Smooth muscle cell (in vitro differentiated cells): ENCODE results near the gene PTPRT. TPM values are rescaled to one million over a fixed set of nuclear protein-coding genes. Genes with fewer than 3 reads are reported as not detected.

ENCODE experiments used
- DNase-seq: peaks from one replicate; lab custom pipeline; 2025; ENCODE audit not compliant: unreplicated experiment; lab: John Stamatoyannopoulos, UW
- H2AFZ ChIP-seq: fragments of 200-600 bp; sonication (generic); 2 replicates; pipeline ENCODE4 v1.6.0; 2016; ENCODE audit warnings: antibody characterized with exemption, low read depth, mild to moderate bottlenecking
- H3F3A ChIP-seq: fragments of 200-600 bp; sonication (generic); 2 replicates; pipeline ENCODE4 v1.6.0; 2017; ENCODE audit warnings: antibody characterized with exemption, low read depth
- H3K27ac ChIP-seq: fragments of 200-600 bp; sonication (generic); 2 replicates; pipeline ENCODE4 v1.5.1; 2016; ENCODE audit warnings: low read depth, mild to moderate bottlenecking
- H3K27me3 ChIP-seq: fragments of 200-600 bp; sonication (generic); 2 replicates; pipeline ENCODE4 v1.6.1; 2016; ENCODE audit warnings: low read depth, mild to moderate bottlenecking
- H3K36me3 ChIP-seq: fragments of 200-600 bp; sonication (generic); 2 replicates; pipeline ENCODE4 v1.5.1; 2016; ENCODE audit warnings: low read depth
- H3K4me1 ChIP-seq: fragments of 200-600 bp; sonication (generic); 2 replicates; pipeline ENCODE4 v1.5.1; 2016; ENCODE audit warnings: low read depth
- H3K4me2 ChIP-seq: fragments of 200-600 bp; sonication (generic); 2 replicates; pipeline ENCODE4 v1.6.0; 2016; ENCODE audit warnings: mild to moderate bottlenecking
- H3K4me3 ChIP-seq: fragments of 200-600 bp; sonication (generic); 2 replicates; pipeline ENCODE4 v1.5.1; 2016; ENCODE audit warnings: mild to moderate bottlenecking
- H3K79me2 ChIP-seq: fragments of 200-600 bp; sonication (generic); 2 replicates; pipeline ENCODE4 v1.6.0; 2016; ENCODE audit warnings: low read depth, mild to moderate bottlenecking
- H3K9ac ChIP-seq: fragments of 200-600 bp; sonication (generic); 2 replicates; pipeline ENCODE4 v1.6.0; 2016; ENCODE audit warnings: low read depth
- H3K9me3 ChIP-seq: fragments of 200-600 bp; sonication (generic); replicated peaks from 2 replicates; pipeline ENCODE4 v1.5.1; 2016; ENCODE audit warnings: low read depth
- H4K20me1 ChIP-seq: fragments of 200-600 bp; sonication (generic); 2 replicates; pipeline ENCODE4 v1.6.0; 2016; ENCODE audit warnings: low read depth
- WGBS: methylation state at CpG from one replicate; pipeline ENCODE4 v1.1.7; 2016; ENCODE audit warnings: low lambda C conversion rate; 5-methylcytosine and 5-hydroxymethylcytosine counted together
- polyA plus RNA-seq: library from polyadenylated mRNA; unstranded; fragments of >200 nt; fragmentation: Nextera tagmentation; extraction: Ambion mirVana; gene quantifications from 2 replicates; pipeline ENCODE4 v1.2.1, GENCODE V29; 2016
- total RNA-seq: library from RNA; depleted of rRNA; stranded (reverse); fragments of >200 nt; gene quantifications from 2 replicates; pipeline ENCODE4 v1.2.3, GENCODE V29; 2014
- TF ChIP-seq, protein P1 (sequence below): fragments of 200-600 bp; sonication (generic); IDR thresholded peaks from 2 replicates; pipeline ENCODE4 v1.5.1; 2017; ENCODE audit warnings: borderline replicate concordance, mild to moderate bottlenecking, antibody characterized with exemption; ENCODE audit not compliant: insufficient read depth, poor library complexity, severe bottlenecking

The PTPRT gene
- total and polyA plus RNA-seq, 2 experiments from 2014 or later = 0.99 to 2.1 TPM

DNA sequence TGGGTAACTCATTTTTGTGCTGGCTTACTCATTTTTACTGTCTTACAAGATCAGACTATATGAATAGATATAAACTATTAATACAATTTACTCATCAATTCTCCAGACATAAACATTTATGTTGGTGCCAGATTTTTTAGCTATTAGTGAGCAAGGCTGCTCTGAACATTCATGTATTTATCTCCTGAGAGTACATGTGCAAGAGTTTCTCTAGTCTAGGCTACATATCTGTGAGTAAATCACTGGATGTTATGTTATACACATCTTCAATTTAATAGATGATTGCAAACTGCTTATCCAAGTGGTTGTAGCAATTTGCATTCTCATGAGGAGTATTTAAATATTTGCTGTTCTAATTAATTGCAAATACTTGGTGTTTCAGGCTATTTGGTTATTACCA lies 687.1 kb downstream of the PTPRT start:
- H3K9ac ChIP-seq = no peak overlapping the region
- no peaks in the 10 kb centered on the region for H3K79me2 ChIP-seq
- peaks cover 38% of the 10 kb centered on the region for H3K27me3 ChIP-seq
- H3K36me3 ChIP-seq = no peaks in the 10 kb centered on the region
- no peak for DNase-seq
- H3K4me2 ChIP-seq = no peak overlapping the region
- H4K20me1 ChIP-seq = no peaks in the 10 kb centered on the region
- no peaks in the 10 kb centered on the region for H3K9me3 ChIP-seq
- H3K27ac ChIP-seq = no peak overlapping the region
- no peak overlapping the region for H3K4me3 ChIP-seq
- H3K4me1 ChIP-seq = no peaks in the 10 kb centered on the region
- H2AFZ ChIP-seq = no peak overlapping the region
- TF ChIP-seq, protein P1, sequence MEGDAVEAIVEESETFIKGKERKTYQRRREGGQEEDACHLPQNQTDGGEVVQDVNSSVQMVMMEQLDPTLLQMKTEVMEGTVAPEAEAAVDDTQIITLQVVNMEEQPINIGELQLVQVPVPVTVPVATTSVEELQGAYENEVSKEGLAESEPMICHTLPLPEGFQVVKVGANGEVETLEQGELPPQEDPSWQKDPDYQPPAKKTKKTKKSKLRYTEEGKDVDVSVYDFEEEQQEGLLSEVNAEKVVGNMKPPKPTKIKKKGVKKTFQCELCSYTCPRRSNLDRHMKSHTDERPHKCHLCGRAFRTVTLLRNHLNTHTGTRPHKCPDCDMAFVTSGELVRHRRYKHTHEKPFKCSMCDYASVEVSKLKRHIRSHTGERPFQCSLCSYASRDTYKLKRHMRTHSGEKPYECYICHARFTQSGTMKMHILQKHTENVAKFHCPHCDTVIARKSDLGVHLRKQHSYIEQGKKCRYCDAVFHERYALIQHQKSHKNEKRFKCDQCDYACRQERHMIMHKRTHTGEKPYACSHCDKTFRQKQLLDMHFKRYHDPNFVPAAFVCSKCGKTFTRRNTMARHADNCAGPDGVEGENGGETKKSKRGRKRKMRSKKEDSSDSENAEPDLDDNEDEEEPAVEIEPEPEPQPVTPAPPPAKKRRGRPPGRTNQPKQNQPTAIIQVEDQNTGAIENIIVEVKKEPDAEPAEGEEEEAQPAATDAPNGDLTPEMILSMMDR = no peak
- H3F3A ChIP-seq = no peaks in the 10 kb centered on the region

DNA sequence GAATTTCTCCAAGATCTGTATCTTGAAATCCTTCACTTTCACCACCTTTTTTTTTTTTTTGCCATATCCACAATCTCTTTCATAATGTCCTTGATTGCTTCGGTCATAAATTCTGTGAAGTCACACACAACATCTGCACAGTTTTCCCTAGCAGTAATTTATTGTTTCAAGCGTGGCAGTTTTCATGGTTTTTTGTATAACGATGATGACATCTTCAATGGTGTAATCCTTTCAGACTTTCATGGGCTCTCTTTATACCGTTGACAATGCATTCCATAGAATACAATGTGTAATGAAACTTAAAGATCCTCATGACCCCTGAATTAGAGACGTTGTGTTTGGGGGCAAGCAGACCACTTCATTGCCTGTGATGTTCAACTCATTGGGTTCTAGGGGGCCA lies 693.1 kb downstream of the PTPRT start:
- no peak for DNase-seq
- no peak overlapping the region for H2AFZ ChIP-seq
- H3F3A ChIP-seq = no peaks in the 10 kb centered on the region
- no peaks in the 10 kb centered on the region for H4K20me1 ChIP-seq
- no peaks in the 10 kb centered on the region for H3K9me3 ChIP-seq
- H3K4me2 ChIP-seq = no peak overlapping the region
- no peaks in the 10 kb centered on the region for H3K79me2 ChIP-seq
- H3K9ac ChIP-seq = no peak overlapping the region
- no peak overlapping the region for H3K27ac ChIP-seq
- H3K4me3 ChIP-seq = no peak overlapping the region
- no peaks in the 10 kb centered on the region for H3K4me1 ChIP-seq
- H3K36me3 ChIP-seq = no peaks in the 10 kb centered on the region
- peaks cover 31% of the 10 kb centered on the region for H3K27me3 ChIP-seq
- TF ChIP-seq, protein P1 = no peak
- 81% methylated on average over 5 of the region's 5 CpGs for WGBS

DNA sequence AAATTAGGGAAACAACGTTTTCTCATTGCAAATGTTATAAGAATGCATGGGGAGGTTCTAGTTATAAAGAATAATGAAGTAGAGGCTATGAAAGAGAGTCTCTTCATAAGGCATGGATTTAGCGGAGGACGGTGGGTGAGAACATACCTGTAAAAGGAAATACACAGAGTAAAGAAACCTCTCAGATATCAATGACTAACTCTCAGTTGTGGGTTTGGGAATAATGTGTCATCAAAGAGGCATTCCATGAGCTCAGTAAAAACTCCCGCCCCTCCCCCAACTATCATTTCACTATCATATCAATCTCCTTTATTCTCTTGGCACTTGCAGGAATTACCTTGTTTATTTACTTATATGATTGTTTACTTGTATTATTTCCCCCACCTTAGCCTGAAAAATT lies 695.4 kb downstream of the PTPRT start:
- no peaks in the 10 kb centered on the region for H4K20me1 ChIP-seq
- no peak overlapping the region for H3K4me3 ChIP-seq
- no peak for DNase-seq
- H3K9me3 ChIP-seq = no peaks in the 10 kb centered on the region
- no peaks in the 10 kb centered on the region for H3F3A ChIP-seq
- H3K4me2 ChIP-seq = no peak overlapping the region
- H3K4me1 ChIP-seq = no peaks in the 10 kb centered on the region
- 68% methylated on average over 4 of the region's 4 CpGs for WGBS
- no peak overlapping the region for H3K27ac ChIP-seq
- no peak overlapping the region for H2AFZ ChIP-seq
- TF ChIP-seq, protein P1 = no peak
- H3K79me2 ChIP-seq = no peaks in the 10 kb centered on the region
- no peaks in the 10 kb centered on the region for H3K36me3 ChIP-seq
- peaks cover 45% of the 10 kb centered on the region for H3K27me3 ChIP-seq
- H3K9ac ChIP-seq = no peak overlapping the region

DNA sequence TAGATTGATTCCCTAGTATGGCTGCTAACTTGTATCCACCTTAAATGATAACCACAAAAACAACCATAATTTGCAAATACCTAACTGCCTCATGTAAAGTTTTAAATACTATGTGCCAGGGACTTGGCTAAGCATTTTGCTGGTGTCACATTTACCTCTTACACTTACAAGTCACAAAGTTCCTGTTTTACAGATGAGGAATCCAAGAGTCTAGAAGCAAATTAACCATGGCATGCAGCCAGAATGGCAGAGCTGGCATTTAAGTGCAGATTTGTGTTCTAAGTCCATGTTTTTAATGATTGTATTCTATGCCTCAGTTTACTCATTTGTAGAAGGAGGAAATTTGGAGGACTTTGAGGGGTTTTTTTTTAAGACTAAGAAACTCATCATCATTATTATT lies 696.7 kb downstream of the PTPRT start:
- Histone ChIP-seq H3K36me3 (no peaks in the 10 kb centered on the region), H3K9me3 (no peaks in the 10 kb centered on the region), H3K79me2 (no peaks in the 10 kb centered on the region), H3K27me3 (peaks cover 46% of the 10 kb centered on the region), H3K4me3 (no peak overlapping the region), H4K20me1 (no peaks in the 10 kb centered on the region), H3K4me1 (no peaks in the 10 kb centered on the region), H3K9ac (no peak overlapping the region), H3K27ac (no peak overlapping the region), H3K4me2 (no peak overlapping the region), H2AFZ (no peak overlapping the region), H3F3A (no peaks in the 10 kb centered on the region)
- no peak for DNase-seq
- TF ChIP-seq, protein P1 = no peak
